NCI-H748 (cell line): ENCODE results near the gene RGS10.
"Not testable (repeated sequence)": the region's sequence is repeated elsewhere in the genome, so short reads cannot be mapped to it uniquely, and the experiment has no call there.

Experiments
- DNase-seq: peaks from one replicate; lab custom pipeline; 2025; ENCODE audit not compliant: unreplicated experiment; lab: John Stamatoyannopoulos, UW

RGS10 gene

GRCh38 chr10:119542357-119542987 lies at the start of gene RGS10:
Gene RGS10, minus strand, starts transcription at chr10:119542719. Its CDS starts 81 bp downstream, at chr10:119542638.
- DNase-seq: peak; percentile 42

GRCh38 chr10:119588071-119588470 lies 45.6 kb upstream of the RGS10 start:
- no peak for DNase-seq

GRCh38 chr10:119578355-119578754 lies 35.8 kb upstream of the RGS10 start:
- DNase-seq: no peak

- DNase-seq: no peak
Observed at GRCh38 chr10:119575991-119576390, 33.5 kb upstream of the RGS10 start.

GRCh38 chr10:119575506-119575905 lies 33.0 kb upstream of the RGS10 start:
- no peak for DNase-seq

- no peak for DNase-seq
Observed at GRCh38 chr10:119567978-119568377, 25.5 kb upstream of the RGS10 start.

GRCh38 chr10:119562097-119562496 lies 19.6 kb upstream of the RGS10 start:
- DNase-seq: no peak

- DNase-seq: not testable (repeated sequence)
Observed at GRCh38 chr10:119559511-119559910, 17.0 kb upstream of the RGS10 start.

GRCh38 chr10:119556081-119556480 lies 13.6 kb upstream of the RGS10 start:
- not testable (repeated sequence) for DNase-seq

- DNase-seq: no peak
Observed at GRCh38 chr10:119555178-119555784, 12.8 kb upstream of the RGS10 start.

- DNase-seq: no peak
Observed at GRCh38 chr10:119550827-119551226, 8.3 kb upstream of the RGS10 start.

- DNase-seq: no peak
Observed at GRCh38 chr10:119549247-119549999, 6.9 kb upstream of the RGS10 start.

- peak; percentile 34 for DNase-seq
Observed at GRCh38 chr10:119546009-119546408, 3.5 kb upstream of the RGS10 start.

- DNase-seq: no peak
Observed at GRCh38 chr10:119545310-119545709, 2.8 kb upstream of the RGS10 start.

GRCh38 chr10:119543814-119544642 lies 1.5 kb upstream of the RGS10 start:
- no peak for DNase-seq

GRCh38 chr10:119542988-119543813 lies 682 bp upstream of the RGS10 start:
- DNase-seq: peak; percentile 42

GRCh38 chr10:119541459-119542356 lies 811 bp downstream of the RGS10 start:
- DNase-seq: no peak

- no peak for DNase-seq
Observed at GRCh38 chr10:119541046-119541445, 1.5 kb downstream of the RGS10 start.

- DNase-seq: no peak
Observed at GRCh38 chr10:119540038-119540437, 2.5 kb downstream of the RGS10 start.
